HG03439 (cell line): ENCODE results near the gene CPS1.
A peak's percentile ranks its signal among the peaks of the same experiment; 100 is the strongest.

Experiments used
- ATAC-seq: cut with Tn5 transposase; IDR thresholded peaks from one replicate; pipeline ENCODE4 v1.9.1; 2021; ENCODE audit warnings: mild to moderate bottlenecking, moderate library complexity; ENCODE audit not compliant: unreplicated experiment

Gene CPS1

GRCh38 chr2:210604666-210605065 is 48.3 kb downstream of the CPS1 start:
- ATAC-seq: no peak

GRCh38 chr2:210606001-210606400 is 49.6 kb downstream of the CPS1 start:
- no peak for ATAC-seq

GRCh38 chr2:210611466-210611865 is 55.1 kb downstream of the CPS1 start:
- peak; percentile 74 for ATAC-seq

DNA sequence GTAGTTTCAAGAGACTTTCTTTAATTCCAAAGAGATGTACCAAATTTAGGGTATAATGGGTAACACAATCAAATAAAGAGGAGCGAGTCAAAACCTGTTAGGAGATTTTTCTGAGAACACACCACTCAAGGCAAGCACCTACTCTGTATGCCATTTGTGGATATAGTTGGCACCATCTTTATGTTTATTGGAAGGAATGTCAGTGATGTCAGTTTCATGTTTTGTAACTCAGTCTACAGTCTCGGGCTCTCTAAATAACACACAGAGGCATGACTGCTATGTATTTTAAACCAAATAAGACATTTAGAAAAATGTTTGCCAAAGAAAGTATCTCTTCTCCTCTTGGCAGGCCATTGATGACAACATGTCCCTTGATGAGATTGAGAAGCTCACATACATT is 59.7 kb downstream of the CPS1 start:
- ATAC-seq: no peak

DNA sequence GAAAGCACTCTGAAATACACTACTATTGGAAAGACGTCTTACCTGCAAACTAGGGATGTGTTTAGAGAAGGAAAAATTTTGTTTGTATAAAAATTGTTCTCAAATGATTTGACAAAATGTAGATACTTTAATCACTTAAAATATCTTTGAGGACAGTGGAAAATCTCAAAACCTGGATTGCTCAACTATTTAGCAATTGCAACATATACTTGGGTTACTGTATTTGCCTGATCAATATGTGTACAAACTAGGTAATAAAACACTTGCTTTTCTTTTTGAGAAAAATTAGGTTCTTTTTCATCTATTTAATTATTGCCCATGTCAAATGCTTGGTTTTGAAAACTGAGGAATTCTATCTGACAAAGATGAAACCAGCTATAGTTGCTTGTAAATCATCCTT is 60.9 kb downstream of the CPS1 start:
- no peak for ATAC-seq

- ATAC-seq: peak; percentile 68
Measured at GRCh38 chr2:210617732-210618330, 61.4 kb downstream of the CPS1 start.

GRCh38 chr2:210620456-210620855 is 64.1 kb downstream of the CPS1 start:
- no peak for ATAC-seq

GRCh38 chr2:210623506-210623905 is 67.1 kb downstream of the CPS1 start:
- ATAC-seq: no peak

GRCh38 chr2:210626849-210627248 is 70.5 kb downstream of the CPS1 start:
- no peak for ATAC-seq

GRCh38 chr2:210630873-210631560 is 74.6 kb downstream of the CPS1 start:
- no peak for ATAC-seq

DNA sequence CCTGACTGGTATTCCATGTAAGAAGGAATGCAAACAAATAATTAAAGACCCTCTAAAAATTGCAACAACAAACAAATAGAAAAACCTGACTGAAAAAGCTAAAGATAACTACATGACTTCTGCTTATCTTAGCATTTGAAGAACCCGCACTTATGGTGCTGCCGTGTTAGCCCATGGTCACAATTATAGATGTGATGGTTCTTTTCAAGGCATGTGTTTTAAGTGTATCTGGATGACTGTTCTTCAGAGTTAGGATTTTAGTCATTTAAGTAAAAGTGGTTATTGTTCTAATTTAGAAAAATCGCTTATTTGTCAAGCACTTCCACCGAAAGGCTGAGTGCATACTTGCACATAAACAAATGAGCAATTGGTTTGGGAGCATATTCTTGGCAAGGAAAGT is 77.3 kb downstream of the CPS1 start:
- ATAC-seq: no peak

GRCh38 chr2:210635257-210635656 is 78.9 kb downstream of the CPS1 start:
- ATAC-seq: no peak

DNA sequence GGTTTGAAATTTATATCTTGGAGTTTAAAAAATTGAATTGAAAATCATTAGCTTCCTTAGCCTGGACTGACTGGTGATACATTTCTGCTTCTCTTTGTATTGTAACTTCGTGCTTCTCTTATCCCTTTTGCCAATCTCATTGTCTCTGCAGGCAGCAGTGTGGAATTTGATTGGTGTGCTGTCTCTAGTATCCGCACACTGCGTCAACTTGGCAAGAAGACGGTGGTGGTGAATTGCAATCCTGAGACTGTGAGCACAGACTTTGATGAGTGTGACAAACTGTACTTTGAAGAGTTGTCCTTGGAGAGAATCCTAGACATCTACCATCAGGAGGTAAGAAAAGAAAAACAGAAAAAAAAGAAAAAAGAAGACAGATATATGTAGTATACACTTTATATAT is 85.9 kb downstream of the CPS1 start:
- no peak for ATAC-seq

DNA sequence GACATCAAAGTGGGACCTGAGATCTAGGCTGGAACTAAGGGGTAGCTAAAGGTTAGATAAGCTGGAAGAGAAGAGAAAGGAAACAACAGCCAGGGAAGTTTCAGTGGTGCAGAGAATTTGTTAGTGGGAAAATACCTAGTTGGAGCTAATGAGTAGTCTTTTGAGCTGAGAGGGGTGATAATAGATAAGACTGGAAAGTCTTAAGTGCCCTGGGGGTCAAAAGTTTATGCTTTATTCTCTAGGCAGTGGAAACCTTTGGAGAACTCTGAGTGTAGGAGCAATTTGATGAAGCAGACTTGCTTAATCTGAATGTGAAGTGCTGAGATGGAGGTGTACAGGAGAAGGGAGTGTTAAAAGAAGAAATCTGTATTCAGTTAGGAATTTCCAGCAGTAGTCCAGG is 90.8 kb downstream of the CPS1 start:
- no peak for ATAC-seq

DNA sequence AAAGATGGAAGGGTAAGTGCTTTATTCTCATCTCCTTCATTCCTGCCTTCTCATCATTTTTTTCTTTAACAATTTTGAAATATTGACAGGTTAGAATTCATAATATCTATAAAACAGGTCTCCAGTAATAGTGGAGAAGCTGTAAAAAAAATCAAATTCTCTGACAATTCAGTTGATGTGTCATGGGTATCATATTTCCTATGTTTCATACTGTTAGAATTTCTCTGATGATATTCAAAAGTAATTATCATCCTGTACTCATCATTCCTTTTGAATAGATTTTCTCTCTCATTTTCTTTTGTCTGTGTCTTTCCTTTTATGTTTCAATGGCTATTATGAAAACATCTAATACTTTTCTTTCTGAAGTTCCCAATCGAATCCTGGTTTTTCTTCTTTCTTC is 97.7 kb downstream of the CPS1 start:
- no peak for ATAC-seq

DNA sequence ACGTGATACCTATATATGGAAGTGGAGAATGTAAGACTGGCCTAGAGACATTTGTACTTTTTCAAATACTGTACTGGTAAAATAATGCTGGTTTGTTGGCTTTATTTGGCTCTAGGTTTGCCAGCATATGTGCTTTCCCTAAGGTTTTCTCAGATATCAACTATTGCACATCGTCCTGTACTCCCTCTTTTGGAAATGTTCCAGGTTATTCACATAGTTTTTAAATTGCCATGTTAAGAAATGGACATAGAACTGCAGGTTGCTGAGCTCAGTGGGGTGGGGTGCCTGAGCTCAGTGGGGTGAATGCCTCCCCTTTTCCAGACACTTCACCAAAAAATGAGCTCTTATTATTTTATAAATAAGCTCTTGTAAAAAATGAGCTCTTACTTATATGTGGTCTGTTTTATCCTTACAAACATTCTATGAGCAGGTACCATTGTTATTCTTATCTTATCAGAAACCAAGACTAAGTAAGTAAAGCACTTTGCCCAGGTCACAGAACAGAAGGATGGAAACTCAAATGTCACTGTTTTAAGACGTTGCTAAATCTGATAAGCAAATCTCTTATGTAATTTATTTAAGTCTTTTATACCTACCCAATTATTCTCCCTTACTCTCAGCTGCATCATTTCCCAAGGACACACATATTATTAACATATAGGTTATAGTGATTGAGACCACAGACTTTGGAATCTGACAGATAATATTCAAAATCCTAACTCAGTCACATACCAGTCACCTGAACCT is 99.0 kb downstream of the CPS1 start:
- ATAC-seq: no peak

DNA sequence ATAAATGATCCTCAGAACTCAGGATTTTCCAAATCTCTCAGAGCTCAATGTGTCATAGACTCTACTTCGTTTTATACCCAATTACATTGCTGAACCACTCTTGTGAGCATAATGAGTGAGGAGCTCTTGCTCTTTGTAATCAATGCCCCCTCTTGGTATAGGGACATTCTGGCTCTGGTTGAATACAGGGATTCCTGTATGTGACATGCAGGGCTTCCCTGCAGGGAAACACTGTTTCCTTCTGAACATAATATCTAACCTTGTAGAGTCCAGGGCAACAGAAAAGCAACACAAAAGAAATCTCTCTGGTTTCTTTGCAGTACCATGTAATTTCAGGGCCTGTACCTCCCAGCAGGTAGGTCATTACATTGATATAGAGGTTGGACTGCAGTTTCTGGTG is 101.5 kb downstream of the CPS1 start:
- ATAC-seq: no peak

- ATAC-seq: no peak
Measured at GRCh38 chr2:210660751-210661150, 104.4 kb downstream of the CPS1 start.

DNA sequence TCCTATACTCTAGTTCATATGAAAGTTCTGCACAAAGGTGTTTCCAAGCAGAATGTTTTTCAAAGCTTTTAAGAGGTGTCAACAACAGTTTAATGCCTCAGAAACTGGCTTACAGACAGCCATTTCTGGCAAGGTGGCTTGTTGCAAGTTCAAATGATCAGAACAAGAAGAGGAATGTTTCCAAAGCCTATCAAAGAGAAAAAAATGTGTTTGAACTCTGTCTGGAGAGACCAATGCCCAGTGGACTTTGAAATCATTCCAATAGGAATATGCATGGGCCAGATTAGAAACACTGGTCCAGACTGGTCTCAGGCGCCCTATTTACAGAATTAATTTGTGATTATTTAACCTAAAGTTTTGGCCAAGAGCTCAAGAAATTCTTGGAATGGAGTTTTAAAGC is 106.2 kb downstream of the CPS1 start:
- ATAC-seq: no peak

- ATAC-seq: no peak
Measured at GRCh38 chr2:210663631-210664089, 107.3 kb downstream of the CPS1 start.

DNA sequence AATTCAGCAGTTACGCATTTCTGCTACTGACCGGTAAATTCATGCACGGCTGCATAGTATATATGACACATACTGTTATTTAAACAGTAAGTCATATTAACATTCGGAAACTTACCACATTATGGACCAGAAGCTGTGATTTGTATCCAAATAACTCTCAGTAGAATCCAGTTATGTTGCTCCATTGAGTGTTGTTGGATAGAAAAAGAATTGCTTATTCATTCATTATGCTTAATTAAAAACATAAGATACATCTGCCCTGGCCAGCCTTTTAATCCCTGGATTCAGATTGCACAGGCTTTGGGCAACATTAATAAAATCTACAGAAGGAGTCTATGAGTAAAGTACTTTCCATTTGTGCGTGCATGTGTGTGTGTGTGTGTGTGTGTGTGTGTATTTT is 111.3 kb downstream of the CPS1 start:
- no peak for ATAC-seq

DNA sequence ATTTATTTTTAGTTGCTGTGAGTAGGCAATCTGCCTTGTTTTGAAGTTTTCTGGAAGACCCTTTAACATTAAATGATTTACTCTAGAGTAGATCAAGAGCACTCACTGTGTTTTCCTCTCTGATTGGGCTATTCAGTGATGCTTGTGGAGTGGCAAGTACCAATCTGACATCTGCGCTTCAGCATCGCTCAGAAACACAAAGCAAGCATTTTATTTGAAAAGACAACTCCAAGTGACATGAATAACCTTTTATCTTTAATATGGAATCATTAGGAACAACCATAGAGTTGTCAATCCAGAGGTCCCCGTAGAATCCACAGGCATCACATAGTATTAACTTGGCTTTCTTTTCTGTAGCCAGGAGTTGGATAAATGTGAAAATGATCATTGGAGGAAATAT is 114.7 kb downstream of the CPS1 start:
- no peak for ATAC-seq
